B cell (primary cell): ENCODE measurements around the gene SLC25A52. TPM values are rescaled to one million over a fixed set of nuclear protein-coding genes. Genes with fewer than 3 reads are reported as not detected.

Source experiments
- polyA plus RNA-seq: library from polyadenylated mRNA; depleted of rRNA; stranded (reverse); fragments of >200 nt; gene quantifications from 2 replicates; pipeline ENCODE4 v1.2.3, GENCODE V29; 2012
- total RNA-seq, 2 donors: library from RNA; stranded (reverse); fragments of 120-200 nt in 1 of 2; gene quantifications; 1 replicate in 1 of 2; 2 replicates in 1 of 2; pipeline versions ENCODE4 v1.2.3 to v1.2.4, GENCODE V29; 2013 to 2022

The SLC25A52 gene
- total and polyA plus RNA-seq, 2 donors (not counting 1 experiment from before 2014, with no cell fraction given) = 0.07 TPM; not detected in 1

Other genes with a start within 250 kb of the SLC25A52 start
- not detected in 2 replicates for gene TTR, start 169.0 kb downstream of the SLC25A52 start, total RNA-seq
- gene TTR, start 169.0 kb downstream of the SLC25A52 start, polyA plus RNA-seq = not detected in 2 replicates
- gene B4GALT6, start 76.3 kb downstream of the SLC25A52 start, total RNA-seq = 1.7 TPM in 2 replicates
- gene B4GALT6, start 76.3 kb downstream of the SLC25A52 start, polyA plus RNA-seq = 0.14 TPM in 1 of 2 replicates, not detected in the other
- gene TRAPPC8, start 182.2 kb upstream of the SLC25A52 start, total RNA-seq = 89.8 and 95.5 TPM in 2 replicates
- 52.1 and 53.6 TPM in 2 replicates for gene TRAPPC8, start 182.2 kb upstream of the SLC25A52 start, polyA plus RNA-seq